ENCODE results near the gene MBTD1. TPM values are rescaled to one million over a fixed set of nuclear protein-coding genes. Genes with fewer than 3 reads are reported as not detected.

The MBTD1 gene
- total and polyA plus RNA-seq, 2 experiments from 2014 or later: 1.6 to 4.8 TPM

GRCh38 chr17:51170736-51171135 is 89.1 kb downstream of the MBTD1 start:
- no peak for TF ChIP-seq EZH2phosphoT487 (IDR thresholded peaks at IDR 0.05; ENCODE audit: insufficient read depth, low read depth)
- TF ChIP-seq EZH2 (IDR thresholded peaks at IDR 0.05; ENCODE audit: insufficient read depth, poor library complexity, severe bottlenecking): no peak
- H3K9me3 ChIP-seq (ENCODE audit: low read depth): no peaks in the 10 kb centered on the region
- in situ Hi-C loops (cut with MboI): no loop called here

GRCh38 chr17:51169340-51169739 is 90.5 kb downstream of the MBTD1 start:
- Histone ChIP-seq H3F3A (ENCODE audit: insufficient read depth) (peaks cover 45% of the 10 kb centered on the region), H2AFZ (no peak overlapping the region), H3K9me3 (ENCODE audit: low read depth) (no peaks in the 10 kb centered on the region), H3K9ac (no peak overlapping the region), H3K4me1 (ENCODE audit: insufficient read depth) (peaks cover 8% of the 10 kb centered on the region), H3K27me3 (replicated peaks; ENCODE audit: insufficient read depth) (no peaks in the 10 kb centered on the region), H3K79me2 (ENCODE audit: insufficient read depth) (peaks cover 37% of the 10 kb centered on the region), H4K20me1 (ENCODE audit: insufficient read depth) (no peaks in the 10 kb centered on the region), H3K9me2 (ENCODE audit: insufficient read depth) (no peaks in the 10 kb centered on the region), H3K27ac (no peak overlapping the region), H3K36me3 (ENCODE audit: low read depth) (peaks cover 39% of the 10 kb centered on the region), H3K4me2 (ENCODE audit: unreplicated experiment) (no peak overlapping the region), H3K4me3 (no peak overlapping the region)
- in situ Hi-C loops (cut with MboI): no loop called here
- 80 to 100% methylated on average over 1 of the region's 1 CpG for WGBS, 2 experiments (ENCODE audit: low coverage in 1 of 2, low lambda C conversion rate in 2 of 2, missing lambda C conversion rate in 2 of 2)
- TF ChIP-seq EZH2 (IDR thresholded peaks at IDR 0.05; ENCODE audit: insufficient read depth, poor library complexity, severe bottlenecking): no peak
- TF ChIP-seq EZH2phosphoT487 (IDR thresholded peaks at IDR 0.05; ENCODE audit: insufficient read depth, low read depth): no peak
- DNase-seq: no peak

More at GRCh38 chr17:51170736-51171135, 89.1 kb downstream of the MBTD1 start:
- Histone ChIP-seq H3F3A (ENCODE audit: insufficient read depth) (peaks cover 45% of the 10 kb centered on the region), H3K4me2 (ENCODE audit: unreplicated experiment) (no peak overlapping the region), H3K9ac (no peak overlapping the region), H3K9me2 (ENCODE audit: insufficient read depth) (no peaks in the 10 kb centered on the region), H3K4me1 (ENCODE audit: insufficient read depth) (peaks cover 8% of the 10 kb centered on the region), H4K20me1 (ENCODE audit: insufficient read depth) (no peaks in the 10 kb centered on the region), H3K4me3 (no peak overlapping the region), H3K79me2 (ENCODE audit: insufficient read depth) (peaks cover 37% of the 10 kb centered on the region), H3K27me3 (replicated peaks; ENCODE audit: insufficient read depth) (no peaks in the 10 kb centered on the region), H3K36me3 (ENCODE audit: low read depth) (peaks cover 39% of the 10 kb centered on the region), H3K27ac (no peak overlapping the region), H2AFZ (no peak overlapping the region)
- whole genome bisulfite sequencing, 2 experiments (ENCODE audit: low coverage in 1 of 2, low lambda C conversion rate in 2 of 2, missing lambda C conversion rate in 2 of 2): 68 to 80% methylated on average over 1 to 2 of the region's 2 CpGs
- no peak for DNase-seq

GRCh38 chr17:51166987-51167931 is 92.6 kb downstream of the MBTD1 start:
- peaks cover 8% of the 10 kb centered on the region for H3K4me1 ChIP-seq (ENCODE audit: insufficient read depth)
- 16% methylated on average over 40 of the region's 42 CpGs for WGBS, 2 experiments (ENCODE audit: low coverage in 1 of 2, low lambda C conversion rate in 2 of 2, missing lambda C conversion rate in 2 of 2)
- no peak for TF ChIP-seq EZH2phosphoT487 (IDR thresholded peaks at IDR 0.05; ENCODE audit: insufficient read depth, low read depth)
- TF ChIP-seq EZH2 (IDR thresholded peaks at IDR 0.05; ENCODE audit: insufficient read depth, poor library complexity, severe bottlenecking): no peak
- H3K27ac ChIP-seq: peak overlapping the region; percentile 90
- H3F3A ChIP-seq (ENCODE audit: insufficient read depth): peaks cover 39% of the 10 kb centered on the region
- H3K79me2 ChIP-seq (ENCODE audit: insufficient read depth): peaks cover 37% of the 10 kb centered on the region
- in situ Hi-C loops (cut with MboI): no loop called here
- H3K36me3 ChIP-seq (ENCODE audit: low read depth): peaks cover 40% of the 10 kb centered on the region
- peak overlapping the region; percentile 79 for H3K4me3 ChIP-seq
- H3K9me3 ChIP-seq (ENCODE audit: low read depth): no peaks in the 10 kb centered on the region
- H3K4me2 ChIP-seq (ENCODE audit: unreplicated experiment): peak overlapping the region; percentile 94
- H4K20me1 ChIP-seq (ENCODE audit: insufficient read depth): no peaks in the 10 kb centered on the region
- H3K9me2 ChIP-seq (ENCODE audit: insufficient read depth): no peaks in the 10 kb centered on the region
- H2AFZ ChIP-seq: peak overlapping the region; percentile 92
- no peaks in the 10 kb centered on the region for H3K27me3 ChIP-seq (replicated peaks; ENCODE audit: insufficient read depth)
- DNase-seq: peak; percentile 74
- peak overlapping the region; percentile 91 for H3K9ac ChIP-seq

GRCh38 chr17:51166198-51166986 is 93.5 kb downstream of the MBTD1 start, which contains the start of gene NME2:
TSS of gene NME2 (plus strand) at chr17:51166411. CDS start at chr17:51166831, 420 bp downstream.
- in situ Hi-C loops (cut with MboI): no loop called here

More at GRCh38 chr17:51166198-51166986, 93.5 kb downstream of the MBTD1 start, which contains the start of gene NME2:
- Histone ChIP-seq H3K79me2 (ENCODE audit: insufficient read depth) (peaks cover 37% of the 10 kb centered on the region), H3K27ac (peak within 1 kb of the TSS; percentile 90), H3K9me2 (ENCODE audit: insufficient read depth) (no peaks in the 10 kb centered on the region), H3K4me2 (ENCODE audit: unreplicated experiment) (peak within 1 kb of the TSS; percentile 94), H3K4me1 (ENCODE audit: insufficient read depth) (peaks cover 8% of the 10 kb centered on the region), H3K27me3 (replicated peaks; ENCODE audit: insufficient read depth) (no peaks in the 10 kb centered on the region), H3K36me3 (ENCODE audit: low read depth) (peaks cover 46% of the 10 kb centered on the region), H4K20me1 (ENCODE audit: insufficient read depth) (no peaks in the 10 kb centered on the region), H3K9me3 (ENCODE audit: low read depth) (no peaks in the 10 kb centered on the region), H3K9ac (peak within 1 kb of the TSS; percentile 91), H3K4me3 (peak within 1 kb of the TSS; percentile 79), H3F3A (ENCODE audit: insufficient read depth) (peaks cover 31% of the 10 kb centered on the region), H2AFZ (peak within 1 kb of the TSS; percentile 92)
- 1 to 2% methylated on average over 58 to 88 of the region's 98 CpGs for WGBS, 2 experiments (ENCODE audit: low coverage in 1 of 2, low lambda C conversion rate in 2 of 2, missing lambda C conversion rate in 2 of 2)
- TF ChIP-seq EZH2 (IDR thresholded peaks at IDR 0.05; ENCODE audit: insufficient read depth, poor library complexity, severe bottlenecking) (no peak), EZH2phosphoT487 (IDR thresholded peaks at IDR 0.05; ENCODE audit: insufficient read depth, low read depth) (no peak)
- DNase-seq: peak; percentile 94
